Tibial nerve (tissue), 4 donors: ENCODE measurements around the gene WSCD2.

Experiments
- CTCF ChIP-seq, 5 experiments: fragments of 200-600 bp in 3 of 5; fragments of 450-650 bp in 2 of 5; sonication (generic) in 3 of 5; IDR thresholded peaks; one replicate each; pipeline ENCODE4 v1.5.1; 2016 to 2019; ENCODE audit warnings: antibody characterized with exemption in 5 of 5, mild to moderate bottlenecking in 3 of 5, moderate library complexity in 2 of 5
- EP300 ChIP-seq, 2 donors: sonication (generic); formaldehyde crosslinking; IDR thresholded peaks; one replicate each; pipeline ENCODE4 v1.6.1; 2017; ENCODE audit warnings: antibody characterized with exemption in 2 of 2, mild to moderate bottlenecking in 1 of 2
- POLR2A ChIP-seq, 2 donors: fragments of 450-650 bp; IDR thresholded peaks; one replicate each; pipeline ENCODE4 v1.6.1; 2017; ENCODE audit warnings: antibody characterized with exemption in 2 of 2, mild to moderate bottlenecking in 2 of 2, moderate library complexity in 2 of 2

GRCh38 chr12:108115123-108116121 lies 13.7 kb upstream of the WSCD2 start:
- TF ChIP-seq CTCF (IDR thresholded peaks at IDR 0.05): no peak
- TF ChIP-seq EP300 (IDR thresholded peaks at IDR 0.05): no peak
- TF ChIP-seq POLR2A (IDR thresholded peaks at IDR 0.05): no peak
